ENCODE results near the gene GTPBP6. TPM values are rescaled to one million over a fixed set of nuclear protein-coding genes. Genes with fewer than 3 reads are reported as not detected.

GTPBP6 gene
- total and polyA plus RNA-seq, 2 experiments from 2014 or later: 40.7 to 69.2 TPM

- Histone ChIP-seq H3K27ac (no peak overlapping the region), H2AFZ (no peak overlapping the region), H3K9me3 (ENCODE audit: low read depth) (no peaks in the 10 kb centered on the region), H3K79me2 (no peaks in the 10 kb centered on the region), H3K36me3 (replicated peaks; ENCODE audit: insufficient read depth, low read depth) (no peaks in the 10 kb centered on the region), H3K27me3 (no peaks in the 10 kb centered on the region), H4K20me1 (ENCODE audit: insufficient read depth, poor library complexity, severe bottlenecking) (no peaks in the 10 kb centered on the region), H3K9me2 (replicated peaks; ENCODE audit: insufficient read depth) (no peaks in the 10 kb centered on the region), H3K4me1 (ENCODE audit: insufficient read depth) (peaks cover 5% of the 10 kb centered on the region), H3K4me3 (no peak overlapping the region), H3K4me2 (no peak overlapping the region)
- WGBS (ENCODE audit: low lambda C conversion rate, missing lambda C conversion rate): 95% methylated on average over 40 of the region's 63 CpGs
- no peak for DNase-seq (ENCODE audit: low spot score)
- TF ChIP-seq CTCF (IDR thresholded peaks at IDR 0.05; ENCODE audit: poor library complexity) (no peak), EZH2 (IDR thresholded peaks at IDR 0.05; ENCODE audit: borderline replicate concordance) (no peak), EZH2phosphoT487 (IDR thresholded peaks at IDR 0.05; ENCODE audit: low read depth, severe bottlenecking, unreplicated experiment) (no peak)
Measured at GRCh38 chrX:345020-345925, 26.7 kb upstream of the GTPBP6 start.

GRCh38 chrX:344371-344901 lies 25.8 kb upstream of the GTPBP6 start:
- no peak overlapping the region for H2AFZ ChIP-seq
- DNase-seq (ENCODE audit: low spot score): no peak

GRCh38 chrX:341541-342101 lies 23.0 kb upstream of the GTPBP6 start:
- no peak for TF ChIP-seq CTCF (IDR thresholded peaks at IDR 0.05; ENCODE audit: poor library complexity)
- TF ChIP-seq EZH2 (IDR thresholded peaks at IDR 0.05; ENCODE audit: borderline replicate concordance): no peak
- TF ChIP-seq EZH2phosphoT487 (IDR thresholded peaks at IDR 0.05; ENCODE audit: low read depth, severe bottlenecking, unreplicated experiment): no peak
- no peaks in the 10 kb centered on the region for H3K27me3 ChIP-seq
- H3K4me2 ChIP-seq: no peak overlapping the region
- no peak overlapping the region for H3K27ac ChIP-seq
- no peaks in the 10 kb centered on the region for H3K9me2 ChIP-seq (replicated peaks; ENCODE audit: insufficient read depth)
- H4K20me1 ChIP-seq (ENCODE audit: insufficient read depth, poor library complexity, severe bottlenecking): no peaks in the 10 kb centered on the region
- DNase-seq (ENCODE audit: low spot score): no peak
- H3K79me2 ChIP-seq: no peaks in the 10 kb centered on the region
- H3K9me3 ChIP-seq (ENCODE audit: low read depth): no peaks in the 10 kb centered on the region
- H3K36me3 ChIP-seq (replicated peaks; ENCODE audit: insufficient read depth, low read depth): no peaks in the 10 kb centered on the region
- H2AFZ ChIP-seq: no peak overlapping the region
- WGBS (ENCODE audit: low lambda C conversion rate, missing lambda C conversion rate): 96% methylated on average over 25 of the region's 36 CpGs
- H3K4me3 ChIP-seq: no peak overlapping the region
- no peaks in the 10 kb centered on the region for H3K4me1 ChIP-seq (ENCODE audit: insufficient read depth)

More at GRCh38 chrX:344371-344901, 25.8 kb upstream of the GTPBP6 start:
- Histone ChIP-seq H3K4me2 (no peak overlapping the region), H3K9me2 (replicated peaks; ENCODE audit: insufficient read depth) (no peaks in the 10 kb centered on the region), H3K79me2 (no peaks in the 10 kb centered on the region), H3K27me3 (no peaks in the 10 kb centered on the region), H3K4me3 (no peak overlapping the region), H3K4me1 (ENCODE audit: insufficient read depth) (peaks cover 5% of the 10 kb centered on the region), H3K9me3 (ENCODE audit: low read depth) (no peaks in the 10 kb centered on the region), H4K20me1 (ENCODE audit: insufficient read depth, poor library complexity, severe bottlenecking) (no peaks in the 10 kb centered on the region), H3K27ac (no peak overlapping the region), H3K36me3 (replicated peaks; ENCODE audit: insufficient read depth, low read depth) (no peaks in the 10 kb centered on the region)
- TF ChIP-seq CTCF (IDR thresholded peaks at IDR 0.05; ENCODE audit: poor library complexity) (no peak), EZH2 (IDR thresholded peaks at IDR 0.05; ENCODE audit: borderline replicate concordance) (no peak), EZH2phosphoT487 (IDR thresholded peaks at IDR 0.05; ENCODE audit: low read depth, severe bottlenecking, unreplicated experiment) (no peak)
- over 99% methylated on average over 31 of the region's 47 CpGs for WGBS (ENCODE audit: low lambda C conversion rate, missing lambda C conversion rate)

Measured in hepatocyte (in vitro differentiated cells).